GM19395 (cell line): Measurements from ENCODE around the gene RSPH6A.
"Not testable (repeated sequence)": the region's sequence is repeated elsewhere in the genome, so short reads cannot be mapped to it uniquely, and the experiment has no call there.

ENCODE experiments used
- ATAC-seq: cut with Tn5 transposase; IDR thresholded peaks from one replicate; pipeline ENCODE4 v1.9.1; 2021; ENCODE audit warnings: mild to moderate bottlenecking, moderate library complexity; ENCODE audit not compliant: unreplicated experiment

The RSPH6A gene

GRCh38 chr19:45804140-45804958, 10.8 kb downstream of the RSPH6A start:
- ATAC-seq, result no peak

GRCh38 chr19:45801603-45802175, 13.4 kb downstream of the RSPH6A start:
- ATAC-seq, result no peak

GRCh38 chr19:45800070-45800553, 15.0 kb downstream of the RSPH6A start:
- ATAC-seq, result no peak

- ATAC-seq, result not testable (repeated sequence)
Observed at GRCh38 chr19:45799541-45799940, 15.6 kb downstream of the RSPH6A start.

GRCh38 chr19:45798995-45799517, 16.1 kb downstream of the RSPH6A start:
- ATAC-seq, result no peak

GRCh38 chr19:45794627-45795026, 20.5 kb downstream of the RSPH6A start:
- no peak for ATAC-seq

GRCh38 chr19:45793876-45794275, 21.2 kb downstream of the RSPH6A start:
- no peak for ATAC-seq

GRCh38 chr19:45793178-45793564, 21.9 kb downstream of the RSPH6A start:
- no peak for ATAC-seq

GRCh38 chr19:45792470-45793177, 22.5 kb downstream of the RSPH6A start, which contains the start of gene DMWD:
DMWD (minus strand) TSS chr19:45792845; CDS start chr19:45792756, 89 bp downstream.
- ATAC-seq, result peak; percentile 77

- no peak for ATAC-seq
Observed at GRCh38 chr19:45791744-45792469, 23.2 kb downstream of the RSPH6A start.

GRCh38 chr19:45790942-45791341, 24.2 kb downstream of the RSPH6A start:
- no peak for ATAC-seq

GRCh38 chr19:45789035-45789786, 25.9 kb downstream of the RSPH6A start:
- ATAC-seq, result no peak

- no peak for ATAC-seq
Observed at GRCh38 chr19:45786533-45786894, 28.6 kb downstream of the RSPH6A start.

- no peak for ATAC-seq
Observed at GRCh38 chr19:45785781-45786532, 29.2 kb downstream of the RSPH6A start.

- ATAC-seq, result no peak
Observed at GRCh38 chr19:45785097-45785496, 30.0 kb downstream of the RSPH6A start.

GRCh38 chr19:45784096-45784495, 31.0 kb downstream of the RSPH6A start:
- ATAC-seq, result no peak

GRCh38 chr19:45782820-45783785, 32.0 kb downstream of the RSPH6A start:
- no peak for ATAC-seq

GRCh38 chr19:45782162-45782691, 32.9 kb downstream of the RSPH6A start, which contains the start of gene DMPK:
DMPK (minus strand) TSS chr19:45782490; CDS start chr19:45782352, 138 bp downstream.
- no peak for ATAC-seq
